SK-N-SH treated with all-trans-retinoic acid at 6 μM for 48 hours (cell line): ENCODE results near the gene CPNE4.

Experiments
- ARNTL ChIP-seq: fragments of 450-650 bp; formaldehyde crosslinking; IDR thresholded peaks from 2 replicates; pipeline ENCODE4 v1.5.0; 2020; ENCODE audit warnings: low read depth, mild to moderate bottlenecking, moderate library complexity, borderline replicate concordance
- CREB5 ChIP-seq: fragments of 250-450 bp; sonication (Bioruptor Pico); IDR thresholded peaks from 2 replicates; pipeline ENCODE4 v1.5.1; 2020; ENCODE audit warnings: low read depth, mild to moderate bottlenecking, moderate library complexity
- ESRRG ChIP-seq: fragments of 250-450 bp; sonication (Bioruptor Pico); IDR thresholded peaks from 2 replicates; pipeline ENCODE4 v1.6.1; 2021; ENCODE audit warnings: mild to moderate bottlenecking
- GLIS3 ChIP-seq: fragments of 250-450 bp; sonication (Bioruptor Pico); IDR thresholded peaks from 2 replicates; pipeline ENCODE4 v1.5.0; 2020; ENCODE audit warnings: mild to moderate bottlenecking, moderate library complexity
- ISL1 ChIP-seq: fragments of 250-450 bp; sonication (Bioruptor Pico); IDR thresholded peaks from 2 replicates; pipeline ENCODE4 v2.1.2; 2022; ENCODE audit warnings: mild to moderate bottlenecking, moderate library complexity
- OSR1 ChIP-seq: fragments of 250-450 bp; sonication (Bioruptor Pico); IDR thresholded peaks from 2 replicates; pipeline ENCODE4 v1.8.0; 2022; ENCODE audit warnings: moderate library complexity, mild to moderate bottlenecking, inconsistent platforms
- POU6F1 ChIP-seq: fragments of 250-450 bp; sonication (Bioruptor Pico); IDR thresholded peaks from 2 replicates; pipeline ENCODE4 v1.8.0; 2021; ENCODE audit warnings: low read depth, mild to moderate bottlenecking, moderate library complexity, borderline replicate concordance
- RARB ChIP-seq: fragments of 250-450 bp; sonication (Bioruptor Pico); IDR thresholded peaks from 2 replicates; pipeline ENCODE4 v1.8.0; 2021; ENCODE audit warnings: mild to moderate bottlenecking, moderate library complexity
- SNAI2 ChIP-seq: fragments of 250-450 bp; sonication (Bioruptor Pico); IDR thresholded peaks from 2 replicates; pipeline ENCODE4 v1.5.0; 2020; ENCODE audit warnings: mild to moderate bottlenecking, moderate library complexity
- ZC3H10 ChIP-seq: fragments of 250-450 bp; sonication (Bioruptor Pico); IDR thresholded peaks from 2 replicates; pipeline ENCODE4 v1.5.1; 2021; ENCODE audit warnings: mild to moderate bottlenecking, moderate library complexity
- ZFP3 ChIP-seq: fragments of 250-450 bp; sonication (Bioruptor Pico); IDR thresholded peaks from 2 replicates; pipeline ENCODE4 v1.5.0; 2020; ENCODE audit warnings: mild to moderate bottlenecking, moderate library complexity
- ZFP30 ChIP-seq: fragments of 450-650 bp; formaldehyde crosslinking; IDR thresholded peaks from 2 replicates; pipeline ENCODE4 v1.5.0; 2022; ENCODE audit warnings: mild to moderate bottlenecking, moderate library complexity
- ZNF565 ChIP-seq: fragments of 450-650 bp; formaldehyde crosslinking; conservative IDR thresholded peaks from 2 replicates; pipeline ENCODE4 v1.5.0; 2020; ENCODE audit warnings: low read depth, mild to moderate bottlenecking, moderate library complexity
- TF ChIP-seq, protein P1 (sequence below): fragments of 250-450 bp; sonication (Bioruptor Pico); IDR thresholded peaks from 2 replicates; pipeline ENCODE4 v1.8.0; 2020; ENCODE audit warnings: mild to moderate bottlenecking, moderate library complexity, borderline replicate concordance

DNA sequence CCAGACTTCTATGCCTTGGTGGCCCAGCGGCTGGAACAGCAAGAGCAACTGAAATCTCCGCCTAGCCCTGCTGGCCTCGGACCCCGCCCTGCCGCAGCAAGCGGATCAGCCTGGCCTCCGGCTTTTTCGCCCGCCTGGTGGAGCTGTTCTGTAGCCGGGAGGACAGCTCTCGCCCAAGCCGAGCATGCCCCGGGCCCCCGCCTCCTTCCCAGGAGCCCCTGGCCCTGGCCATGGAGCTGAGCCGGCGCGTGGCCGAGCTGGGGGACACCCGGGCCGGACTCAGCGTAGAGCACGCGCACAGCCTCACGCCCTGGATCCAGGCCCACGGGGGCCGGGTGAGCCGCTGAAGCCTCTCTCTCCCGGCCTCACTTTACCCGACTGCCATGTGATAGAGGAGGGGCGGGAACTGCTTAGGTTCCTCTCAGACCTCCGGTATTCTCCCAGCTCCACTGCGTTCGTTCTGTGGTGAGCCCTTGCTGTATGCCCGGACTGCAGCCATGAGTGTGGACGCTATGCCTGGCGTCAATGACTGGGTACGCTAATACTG, 507.9 kb downstream of the CPNE4 start:
- TF ChIP-seq RARB (CRISPR knock-in tag) (no peak), ZFP3 (CRISPR knock-in tag) (no peak), ZNF565 (CRISPR knock-in tag) (no peak), SNAI2 (CRISPR knock-in tag) (no peak), POU6F1 (no peak), ARNTL (CRISPR knock-in tag) (no peak), CREB5 (CRISPR knock-in tag) (no peak), ZC3H10 (no peak), ISL1 (CRISPR knock-in tag) (no peak), GLIS3 (CRISPR knock-in tag) (no peak), ESRRG (CRISPR knock-in tag) (no peak), OSR1 (CRISPR knock-in tag) (no peak), ZFP30 (CRISPR knock-in tag) (no peak)
- TF ChIP-seq, protein P1, sequence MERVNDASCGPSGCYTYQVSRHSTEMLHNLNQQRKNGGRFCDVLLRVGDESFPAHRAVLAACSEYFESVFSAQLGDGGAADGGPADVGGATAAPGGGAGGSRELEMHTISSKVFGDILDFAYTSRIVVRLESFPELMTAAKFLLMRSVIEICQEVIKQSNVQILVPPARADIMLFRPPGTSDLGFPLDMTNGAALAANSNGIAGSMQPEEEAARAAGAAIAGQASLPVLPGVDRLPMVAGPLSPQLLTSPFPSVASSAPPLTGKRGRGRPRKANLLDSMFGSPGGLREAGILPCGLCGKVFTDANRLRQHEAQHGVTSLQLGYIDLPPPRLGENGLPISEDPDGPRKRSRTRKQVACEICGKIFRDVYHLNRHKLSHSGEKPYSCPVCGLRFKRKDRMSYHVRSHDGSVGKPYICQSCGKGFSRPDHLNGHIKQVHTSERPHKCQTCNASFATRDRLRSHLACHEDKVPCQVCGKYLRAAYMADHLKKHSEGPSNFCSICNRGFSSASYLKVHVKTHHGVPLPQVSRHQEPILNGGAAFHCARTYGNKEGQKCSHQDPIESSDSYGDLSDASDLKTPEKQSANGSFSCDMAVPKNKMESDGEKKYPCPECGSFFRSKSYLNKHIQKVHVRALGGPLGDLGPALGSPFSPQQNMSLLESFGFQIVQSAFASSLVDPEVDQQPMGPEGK, result no peak
